ENCODE data around the gene ZFP91. TPM values are rescaled to one million over a fixed set of nuclear protein-coding genes. Genes with fewer than 3 reads are reported as not detected.
A peak's percentile ranks its signal among the peaks of the same experiment; 100 is the strongest.

Gene ZFP91
- polyA plus RNA-seq, 4 donors: 24.8 to 51.2 (median 27.9) TPM

DNA sequence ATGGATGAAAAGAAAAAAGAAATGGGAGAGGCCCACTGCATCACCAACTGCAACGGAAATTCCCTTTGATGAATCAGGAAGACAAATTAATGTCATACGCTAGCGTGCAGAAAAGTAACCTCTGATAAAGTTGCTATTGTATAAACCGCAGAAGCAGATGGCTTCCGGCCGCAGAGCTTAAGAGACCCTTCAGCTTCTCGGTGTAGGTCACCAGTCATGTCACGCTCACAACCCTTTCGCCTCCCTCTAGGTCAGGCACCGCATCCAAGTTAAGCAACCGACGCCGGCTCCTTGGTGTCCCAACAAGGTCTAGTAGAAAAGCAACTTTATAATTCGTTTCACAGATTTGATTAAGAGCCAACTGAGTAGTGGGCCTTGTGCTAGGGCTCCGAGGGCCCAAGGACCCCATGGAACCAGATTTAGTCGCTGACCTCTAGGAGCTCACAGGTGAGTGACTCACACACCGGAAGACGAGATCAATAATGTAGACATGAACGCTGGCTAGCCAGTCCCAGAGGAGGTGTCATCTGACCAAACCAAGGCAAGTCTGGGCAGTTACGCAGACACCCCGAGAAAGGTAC lies 1.2 kb upstream of the ZFP91 start:
- DNase-seq (no peak), FAIRE-seq (no peak)
- 0% methylated on average over 21 of the region's 21 CpGs for WGBS, 3 donors
- Histone ChIP-seq H3K36me3 (ENCODE audit: control insufficient read depth in 3 of 3, insufficient read depth in 2 of 3, low read depth in 1 of 3, low read length in 3 of 3) (peaks cover 0 to 3% (median 1%) of the 10 kb centered on the region in 3 donors), H3K4me3 (ENCODE audit: low read depth in 1 of 3, low read length in 3 of 3) (peak overlapping the region; percentile 68 to 92 (median 90)), H3K4me1 (ENCODE audit: control insufficient read depth in 3 of 3, insufficient read depth in 2 of 3, low read depth in 1 of 3, low read length in 2 of 3) (peaks cover 9 to 11% (median 10%) of the 10 kb centered on the region in 3 donors), H3K27ac (ENCODE audit: low read depth in 1 of 3, low read length in 2 of 3) (peak overlapping the region; percentile 97 to 100 (median 98)), H3K9me3 (ENCODE audit: control insufficient read depth in 2 of 2, insufficient read depth in 1 of 2, low read depth in 1 of 2, low read length in 1 of 2) (no peaks in the 10 kb centered on the region), H3K27me3 (ENCODE audit: control insufficient read depth in 3 of 3, insufficient read depth in 3 of 3, low read length in 3 of 3) (no peaks in the 10 kb centered on the region)

DNA sequence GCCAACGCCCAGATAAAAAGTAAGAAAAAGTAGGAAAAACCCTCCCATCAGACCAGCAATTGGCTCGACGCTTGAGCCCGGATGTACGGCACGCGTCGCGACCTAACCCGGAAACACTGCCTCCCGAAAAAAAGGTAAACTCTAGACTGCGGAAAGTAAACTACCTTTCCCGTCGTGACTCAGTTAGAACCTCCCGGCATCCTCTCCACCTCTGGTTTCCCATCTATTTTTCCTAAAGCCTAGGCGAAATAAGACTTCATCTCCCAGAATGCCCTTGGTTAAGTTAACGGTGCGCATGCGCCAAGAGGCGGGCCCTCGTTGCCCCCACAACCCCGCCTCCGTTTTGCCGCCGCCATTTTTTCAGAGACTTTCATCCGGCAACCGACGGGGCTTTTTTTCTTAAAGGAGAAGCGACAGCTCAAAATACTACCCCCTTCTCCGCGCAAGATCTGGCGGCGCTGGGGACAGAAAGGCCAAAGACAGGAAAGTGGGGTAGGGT lies 678 bp upstream of the ZFP91 start:
- peaks cover 9 to 11% (median 10%) of the 10 kb centered on the region in 3 donors for H3K4me1 ChIP-seq (ENCODE audit: control insufficient read depth in 3 of 3, insufficient read depth in 2 of 3, low read depth in 1 of 3, low read length in 2 of 3)
- peak overlapping the region; percentile 97 to 100 (median 98) for H3K27ac ChIP-seq (ENCODE audit: low read depth in 1 of 3, low read length in 2 of 3)
- H3K36me3 ChIP-seq (ENCODE audit: control insufficient read depth in 3 of 3, insufficient read depth in 2 of 3, low read depth in 1 of 3, low read length in 3 of 3): peaks cover 0 to 3% (median 1%) of the 10 kb centered on the region in 3 donors
- whole genome bisulfite sequencing, 3 donors: 0 to 1% (median 1%) methylated on average over 33 of the region's 33 CpGs
- peak; percentile 88 for FAIRE-seq
- peak overlapping the region; percentile 90 to 99 (median 92) for H3K4me3 ChIP-seq (ENCODE audit: low read depth in 1 of 3, low read length in 3 of 3)
- no peaks in the 10 kb centered on the region for H3K27me3 ChIP-seq (ENCODE audit: control insufficient read depth in 3 of 3, insufficient read depth in 3 of 3, low read length in 3 of 3)
- peak; percentile 98 to 99 for DNase-seq
- H3K9me3 ChIP-seq (ENCODE audit: control insufficient read depth in 2 of 2, insufficient read depth in 1 of 2, low read depth in 1 of 2, low read length in 1 of 2): no peaks in the 10 kb centered on the region

DNA sequence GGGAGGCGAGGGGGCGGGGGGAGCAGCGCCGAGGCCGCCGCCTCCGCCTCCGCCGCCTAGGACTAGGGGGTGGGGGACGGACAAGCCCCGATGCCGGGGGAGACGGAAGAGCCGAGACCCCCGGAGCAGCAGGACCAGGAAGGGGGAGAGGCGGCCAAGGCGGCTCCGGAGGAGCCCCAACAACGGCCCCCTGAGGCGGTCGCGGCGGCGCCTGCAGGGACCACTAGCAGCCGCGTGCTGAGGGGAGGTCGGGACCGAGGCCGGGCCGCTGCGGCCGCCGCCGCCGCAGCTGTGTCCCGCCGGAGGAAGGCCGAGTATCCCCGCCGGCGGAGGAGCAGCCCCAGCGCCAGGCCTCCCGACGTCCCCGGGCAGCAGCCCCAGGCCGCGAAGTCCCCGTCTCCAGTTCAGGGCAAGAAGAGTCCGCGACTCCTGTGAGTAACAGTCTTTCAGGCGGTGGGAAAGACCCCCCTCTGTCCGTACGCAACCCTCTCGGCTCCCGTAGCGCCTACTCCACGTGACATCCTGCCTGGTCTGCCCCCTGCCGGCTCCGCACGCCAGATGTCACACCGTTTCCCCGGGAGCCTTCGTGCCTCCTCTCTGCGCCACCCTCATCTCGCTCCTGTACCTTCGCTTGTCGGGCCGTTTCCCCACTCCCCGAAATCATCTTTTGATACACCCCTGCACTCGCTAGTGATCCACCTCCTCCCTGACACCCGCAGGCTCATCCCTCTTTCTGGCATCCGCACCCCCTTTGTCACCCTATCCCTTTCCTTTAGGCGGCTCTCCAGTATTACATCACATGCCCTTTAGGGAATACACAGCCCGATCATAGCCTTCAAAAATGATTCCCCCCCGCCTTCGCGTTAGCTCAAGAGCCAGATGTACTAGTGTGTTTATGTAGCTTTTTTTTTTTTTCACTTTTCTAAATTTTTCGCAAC lies 598 bp downstream of the ZFP91 start:
- Histone ChIP-seq H3K27me3 (ENCODE audit: control insufficient read depth in 3 of 3, insufficient read depth in 3 of 3, low read length in 3 of 3) (no peaks in the 10 kb centered on the region), H3K4me1 (ENCODE audit: control insufficient read depth in 3 of 3, insufficient read depth in 2 of 3, low read depth in 1 of 3, low read length in 2 of 3) (peaks cover 9 to 11% (median 10%) of the 10 kb centered on the region in 3 donors)
- 0 to 1% (median 1%) methylated on average over 55 to 78 of the region's 78 CpGs for whole genome bisulfite sequencing, 3 donors

DNA sequence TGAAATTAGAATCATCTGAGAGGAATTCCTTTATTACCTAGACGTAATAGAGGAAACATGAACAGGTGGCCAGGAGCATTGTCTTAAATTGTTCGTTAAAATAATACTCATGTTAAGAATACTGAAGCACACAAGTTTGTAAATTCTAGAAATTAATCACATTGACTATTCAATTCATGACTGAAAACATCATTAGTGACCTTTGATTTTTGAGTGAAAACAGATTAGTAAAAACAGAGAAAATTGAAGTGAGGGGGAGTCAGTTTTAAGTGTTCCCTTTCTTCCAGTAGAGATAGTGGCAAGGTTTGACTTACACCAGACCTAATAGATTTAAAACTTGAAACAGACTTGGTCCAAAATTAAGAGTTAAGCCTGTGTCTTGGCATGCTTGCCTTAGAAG lies 1.4 kb downstream of the ZFP91 start:
- no peak for FAIRE-seq

More for the DNA sequence above, 598 bp downstream of the ZFP91 start:
- DNase-seq: peak; percentile 89 to 96
- Histone ChIP-seq H3K27ac (ENCODE audit: low read depth in 1 of 3, low read length in 2 of 3) (peak overlapping the region; percentile 96 to 99 (median 98)), H3K36me3 (ENCODE audit: control insufficient read depth in 3 of 3, insufficient read depth in 2 of 3, low read depth in 1 of 3, low read length in 3 of 3) (peaks cover 0 to 3% (median 1%) of the 10 kb centered on the region in 3 donors), H3K4me3 (ENCODE audit: low read depth in 1 of 3, low read length in 3 of 3) (peak overlapping the region; percentile 67 to 99 (median 90)), H3K9me3 (ENCODE audit: control insufficient read depth in 2 of 2, insufficient read depth in 1 of 2, low read depth in 1 of 2, low read length in 1 of 2) (no peaks in the 10 kb centered on the region)
- no peak for FAIRE-seq

DNA sequence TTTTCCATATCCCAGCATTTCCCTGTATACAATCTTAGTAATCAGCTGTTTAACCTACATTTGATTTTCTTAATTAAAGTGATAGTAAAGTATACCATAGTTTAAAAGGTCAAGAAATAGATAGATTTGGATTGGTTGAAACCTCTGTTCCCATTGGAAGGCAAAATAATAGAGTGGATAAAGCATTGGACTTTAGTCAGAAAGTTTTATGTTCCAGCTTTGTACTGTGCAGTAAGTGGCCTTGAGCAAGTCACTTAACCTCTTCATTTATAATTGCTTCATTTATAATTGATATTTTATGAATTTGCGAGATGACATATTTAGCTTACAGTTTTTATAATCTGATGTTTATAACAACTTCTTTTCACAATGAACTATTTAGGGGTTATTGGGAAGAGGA lies 3.6 kb downstream of the ZFP91 start:
- DNase-seq: peak in 1 of 2 donors; percentile 75
- 21 to 68% (median 52%) methylated on average over 1 of the region's 1 CpG for WGBS, 3 donors
- Histone ChIP-seq H3K27ac (ENCODE audit: low read depth in 1 of 3, low read length in 2 of 3) (no peak overlapping the region), H3K27me3 (ENCODE audit: control insufficient read depth in 3 of 3, insufficient read depth in 3 of 3, low read length in 3 of 3) (no peaks in the 10 kb centered on the region), H3K4me1 (ENCODE audit: control insufficient read depth in 3 of 3, insufficient read depth in 2 of 3, low read depth in 1 of 3, low read length in 2 of 3) (peaks cover 1 to 5% (median 3%) of the 10 kb centered on the region in 3 donors), H3K4me3 (ENCODE audit: low read depth in 1 of 3, low read length in 3 of 3) (no peak overlapping the region), H3K36me3 (ENCODE audit: control insufficient read depth in 3 of 3, insufficient read depth in 2 of 3, low read depth in 1 of 3, low read length in 3 of 3) (peaks cover 3 to 6% (median 3%) of the 10 kb centered on the region in 3 donors), H3K9me3 (ENCODE audit: control insufficient read depth in 2 of 2, insufficient read depth in 1 of 2, low read depth in 1 of 2, low read length in 1 of 2) (no peaks in the 10 kb centered on the region)
- no peak for FAIRE-seq

More for the DNA sequence above, 1.4 kb downstream of the ZFP91 start:
- WGBS, 3 donors: 0 to 7% (median 0%) methylated on average over 2 of the region's 2 CpGs
- H3K4me1 ChIP-seq (ENCODE audit: control insufficient read depth in 3 of 3, insufficient read depth in 2 of 3, low read depth in 1 of 3, low read length in 2 of 3): peaks cover 9 to 11% (median 10%) of the 10 kb centered on the region in 3 donors
- H3K27me3 ChIP-seq (ENCODE audit: control insufficient read depth in 3 of 3, insufficient read depth in 3 of 3, low read length in 3 of 3): no peaks in the 10 kb centered on the region
- H3K4me3 ChIP-seq (ENCODE audit: low read depth in 1 of 3, low read length in 3 of 3): peak overlapping the region in 2 of 3 donors; percentile 67 to 90
- peak overlapping the region in 1 of 3 donors; percentile 96 for H3K27ac ChIP-seq (ENCODE audit: low read depth in 1 of 3, low read length in 2 of 3)
- DNase-seq: no peak
- no peaks in the 10 kb centered on the region for H3K9me3 ChIP-seq (ENCODE audit: control insufficient read depth in 2 of 2, insufficient read depth in 1 of 2, low read depth in 1 of 2, low read length in 1 of 2)
- H3K36me3 ChIP-seq (ENCODE audit: control insufficient read depth in 3 of 3, insufficient read depth in 2 of 3, low read depth in 1 of 3, low read length in 3 of 3): peaks cover 0 to 3% (median 1%) of the 10 kb centered on the region in 3 donors

DNA sequence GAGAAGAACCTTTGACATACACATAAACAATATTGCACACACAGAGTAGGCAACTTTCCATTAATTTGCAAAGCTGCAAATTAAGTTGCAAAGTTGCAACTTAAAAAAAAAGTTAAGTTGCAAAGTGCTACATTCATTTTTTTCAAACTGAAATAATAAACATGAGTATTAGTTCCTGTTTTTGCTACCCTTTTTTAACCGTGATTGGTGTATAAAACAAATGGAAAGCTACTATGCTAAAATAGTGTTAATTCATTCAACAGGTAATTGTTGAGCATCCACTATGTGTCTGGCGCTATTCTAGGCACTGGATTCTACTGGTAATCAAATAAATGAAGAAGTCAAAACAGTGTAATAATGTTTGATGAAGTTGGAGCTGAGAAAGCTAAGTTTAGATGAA lies 8.1 kb downstream of the ZFP91 start:
- FAIRE-seq: no peak
- 85 to 90% (median 87%) methylated on average over 2 of the region's 2 CpGs for WGBS, 3 donors

DNA sequence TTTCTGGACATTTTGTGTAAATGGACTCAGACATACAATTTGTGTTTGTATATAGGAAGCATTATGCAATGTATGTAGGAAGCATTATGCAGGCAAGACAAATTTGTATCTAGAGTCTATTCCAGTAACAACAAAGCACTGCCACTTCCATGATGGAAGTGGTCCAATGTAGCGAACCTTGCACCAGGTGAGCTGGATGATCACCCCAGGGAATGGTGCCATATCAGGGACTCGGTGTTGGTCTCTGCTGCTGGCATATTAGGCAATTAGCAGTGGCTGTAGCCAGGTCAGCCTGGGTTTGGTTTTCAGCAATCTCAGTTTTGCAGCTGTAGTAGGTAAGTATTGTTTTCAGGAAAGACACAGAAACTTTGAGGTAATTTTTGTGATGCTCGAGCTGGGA lies 12.8 kb downstream of the ZFP91 start:
- H3K27ac ChIP-seq (ENCODE audit: low read depth in 1 of 3, low read length in 2 of 3): no peak overlapping the region
- peaks cover 3 to 24% (median 4%) of the 10 kb centered on the region in 3 donors for H3K4me1 ChIP-seq (ENCODE audit: control insufficient read depth in 3 of 3, insufficient read depth in 2 of 3, low read depth in 1 of 3, low read length in 2 of 3)
- no peaks in the 10 kb centered on the region for H3K9me3 ChIP-seq (ENCODE audit: control insufficient read depth in 2 of 2, insufficient read depth in 1 of 2, low read depth in 1 of 2, low read length in 1 of 2)
- H3K27me3 ChIP-seq (ENCODE audit: control insufficient read depth in 3 of 3, insufficient read depth in 3 of 3, low read length in 3 of 3): no peaks in the 10 kb centered on the region
- FAIRE-seq (no peak), DNase-seq (peak in 1 of 2 donors; percentile 25)
- WGBS, 3 donors: 72 to 90% (median 74%) methylated on average over 3 of the region's 3 CpGs
- no peak overlapping the region for H3K4me3 ChIP-seq (ENCODE audit: low read depth in 1 of 3, low read length in 3 of 3)
- H3K36me3 ChIP-seq (ENCODE audit: control insufficient read depth in 3 of 3, insufficient read depth in 2 of 3, low read depth in 1 of 3, low read length in 3 of 3): peaks cover 0 to 7% (median 0%) of the 10 kb centered on the region in 3 donors

More for the DNA sequence above, 8.1 kb downstream of the ZFP91 start:
- no peaks in the 10 kb centered on the region for H3K9me3 ChIP-seq (ENCODE audit: control insufficient read depth in 2 of 2, insufficient read depth in 1 of 2, low read depth in 1 of 2, low read length in 1 of 2)
- H3K27ac ChIP-seq (ENCODE audit: low read depth in 1 of 3, low read length in 2 of 3): no peak overlapping the region
- DNase-seq: no peak
- H3K4me1 ChIP-seq (ENCODE audit: control insufficient read depth in 3 of 3, insufficient read depth in 2 of 3, low read depth in 1 of 3, low read length in 2 of 3): peaks cover 0 to under 1% (median 0%) of the 10 kb centered on the region in 3 donors
- no peaks in the 10 kb centered on the region for H3K27me3 ChIP-seq (ENCODE audit: control insufficient read depth in 3 of 3, insufficient read depth in 3 of 3, low read length in 3 of 3)
- H3K36me3 ChIP-seq (ENCODE audit: control insufficient read depth in 3 of 3, insufficient read depth in 2 of 3, low read depth in 1 of 3, low read length in 3 of 3): peaks cover 2 to 6% (median 3%) of the 10 kb centered on the region in 3 donors
- H3K4me3 ChIP-seq (ENCODE audit: low read depth in 1 of 3, low read length in 3 of 3): no peak overlapping the region
